GM23338 (cell line): ENCODE measurements around the gene NPIPB5. TPM values are rescaled to one million over a fixed set of nuclear protein-coding genes. Genes with fewer than 3 reads are reported as not detected.
"Not testable (repeated sequence)": the region's sequence is repeated elsewhere in the genome, so short reads cannot be mapped to it uniquely, and the experiment has no call there.

Experiments used
- ATAC-seq: fragments of 200-7000 bp; cut with Tn5 transposase; 3 replicates; pipeline ENCODE4 v1.9.1; 2020
- DNase-seq: peaks from one replicate; pipeline ENCODE4 v3.0.0-alpha.2; 2015; ENCODE audit warnings: low spot score
- H2AFZ ChIP-seq: fragments of 200-600 bp; sonication (generic); 2 replicates; pipeline ENCODE4 v1.8.0; 2016; ENCODE audit warnings: antibody characterized with exemption, mild to moderate bottlenecking, moderate library complexity
- H3F3A ChIP-seq: fragments of 200-600 bp; sonication (generic); replicated peaks from 2 replicates; pipeline ENCODE4 v1.8.0; 2017; ENCODE audit warnings: antibody characterized with exemption, mixed run types, low read depth
- H3K27ac ChIP-seq: fragments of 200-600 bp; sonication (generic); 2 replicates; pipeline ENCODE4 v1.6.1; 2016; ENCODE audit warnings: low read depth
- H3K27me3 ChIP-seq: fragments of 200-600 bp; sonication (generic); 2 replicates; pipeline ENCODE4 v1.8.0; 2016; ENCODE audit warnings: mild to moderate bottlenecking, mixed run types, moderate library complexity; ENCODE audit not compliant: insufficient read depth
- H3K36me3 ChIP-seq: fragments of 200-600 bp; sonication (generic); 2 replicates; pipeline ENCODE4 v1.8.0; 2016; ENCODE audit warnings: mild to moderate bottlenecking; ENCODE audit not compliant: insufficient read depth
- H3K4me1 ChIP-seq: fragments of 200-600 bp; sonication (generic); 2 replicates; pipeline ENCODE4 v1.8.0; 2016; ENCODE audit warnings: mild to moderate bottlenecking, moderate library complexity; ENCODE audit not compliant: insufficient read depth
- H3K4me2 ChIP-seq: fragments of 200-600 bp; sonication (generic); 2 replicates; pipeline ENCODE4 v1.7.1; 2017; ENCODE audit warnings: mixed run types
- H3K4me3 ChIP-seq: fragments of 200-600 bp; sonication (generic); 2 replicates; pipeline ENCODE4 v1.6.1; 2016; ENCODE audit warnings: mixed run types
- H3K79me2 ChIP-seq: fragments of 200-600 bp; sonication (generic); replicated peaks from 2 replicates; pipeline ENCODE4 v1.8.0; 2017; ENCODE audit warnings: mild to moderate bottlenecking; ENCODE audit not compliant: insufficient read depth
- H3K9me2 ChIP-seq: fragments of 200-600 bp; sonication (generic); 2 replicates; pipeline ENCODE4 v1.8.0; 2017; ENCODE audit not compliant: insufficient read depth
- H4K20me1 ChIP-seq: fragments of 200-600 bp; sonication (generic); replicated peaks from 2 replicates; pipeline ENCODE4 v1.8.0; 2017; ENCODE audit warnings: mild to moderate bottlenecking; ENCODE audit not compliant: insufficient read depth
- H3K27ac Mint-ChIP-seq: 2 replicates; pipeline ENCODE4 v1.8.0; 2020; ENCODE audit warnings: inconsistent platforms, mild to moderate bottlenecking, moderate library complexity, mixed read lengths
- H3K27me3 Mint-ChIP-seq: 3 replicates; pipeline ENCODE4 v1.8.0; 2022; ENCODE audit warnings: low read depth, mild to moderate bottlenecking, moderate library complexity, mixed read lengths, inconsistent platforms; ENCODE audit not compliant: insufficient read depth, poor library complexity
- H3K36me3 Mint-ChIP-seq: 3 replicates; pipeline ENCODE4 v1.8.0; 2021; ENCODE audit warnings: low read depth, mild to moderate bottlenecking, inconsistent platforms, moderate library complexity, mixed read lengths
- H3K4me1 Mint-ChIP-seq: 3 replicates; pipeline ENCODE4 v1.8.0; 2020; ENCODE audit warnings: mild to moderate bottlenecking, inconsistent platforms, mixed read lengths
- H3K4me3 Mint-ChIP-seq: 3 replicates; pipeline ENCODE4 v1.8.0; 2021; ENCODE audit warnings: moderate library complexity, mild to moderate bottlenecking, inconsistent platforms, mixed read lengths
- H3K9me3 Mint-ChIP-seq: 3 replicates; pipeline ENCODE4 v1.8.0; 2020; ENCODE audit warnings: moderate library complexity, mild to moderate bottlenecking, inconsistent platforms, mixed read lengths
- polyA plus RNA-seq: library from polyadenylated mRNA; unstranded; fragments of >200 nt; fragmentation: Nextera tagmentation; extraction: Ambion mirVana; gene quantifications from 2 replicates; pipeline ENCODE4 v1.2.1, GENCODE V29; 2016
- small RNA-seq: library from RNA; depleted of rRNA; stranded (forward); fragments of <200 nt; gene quantifications from one replicate; pipeline ENCODE3, GENCODE V24; 2014; ENCODE audit warnings: low replicate concordance
- total RNA-seq: library from RNA; depleted of rRNA; stranded (reverse); fragments of >200 nt; shearing (Covaris generic); gene quantifications from 2 replicates; pipeline ENCODE4 v1.2.3, GENCODE V29; 2014; rRNA removed

Gene NPIPB5
- total and polyA plus RNA-seq, 2 experiments from 2014 or later, result 144 to 271 TPM

DNA sequence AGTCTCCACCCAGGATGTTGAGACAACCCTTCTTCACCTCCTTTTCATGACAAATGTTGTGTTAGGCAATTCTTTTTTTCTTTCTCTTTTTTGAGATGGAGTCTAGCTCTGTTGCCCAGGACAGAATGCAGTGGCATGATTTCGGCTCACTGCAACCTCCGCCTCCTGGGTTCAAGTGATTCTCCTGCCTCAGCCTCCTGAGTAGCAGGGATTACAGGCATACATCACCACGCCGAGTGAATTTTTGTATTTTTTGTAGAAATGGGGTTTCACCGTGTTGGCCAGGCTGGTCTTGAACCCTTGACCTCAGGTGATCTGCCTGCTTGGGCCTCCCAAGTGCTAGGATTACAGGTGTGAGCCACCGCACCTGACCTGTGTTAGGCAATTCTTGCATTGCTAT is 39.2 kb downstream of the NPIPB5 start:
- not testable (repeated sequence) for DNase-seq, H3F3A ChIP-seq, H3K4me1 Mint-ChIP-seq, H3K27me3 ChIP-seq, H3K79me2 ChIP-seq, H3K36me3 Mint-ChIP-seq, H3K27me3 Mint-ChIP-seq, H4K20me1 ChIP-seq, H3K36me3 ChIP-seq, H3K4me3 ChIP-seq, H3K4me2 ChIP-seq, ATAC-seq, H2AFZ ChIP-seq, H3K27ac ChIP-seq, H3K4me3 Mint-ChIP-seq, H3K9me2 ChIP-seq, H3K4me1 ChIP-seq, H3K9me3 Mint-ChIP-seq, H3K27ac Mint-ChIP-seq

DNA sequence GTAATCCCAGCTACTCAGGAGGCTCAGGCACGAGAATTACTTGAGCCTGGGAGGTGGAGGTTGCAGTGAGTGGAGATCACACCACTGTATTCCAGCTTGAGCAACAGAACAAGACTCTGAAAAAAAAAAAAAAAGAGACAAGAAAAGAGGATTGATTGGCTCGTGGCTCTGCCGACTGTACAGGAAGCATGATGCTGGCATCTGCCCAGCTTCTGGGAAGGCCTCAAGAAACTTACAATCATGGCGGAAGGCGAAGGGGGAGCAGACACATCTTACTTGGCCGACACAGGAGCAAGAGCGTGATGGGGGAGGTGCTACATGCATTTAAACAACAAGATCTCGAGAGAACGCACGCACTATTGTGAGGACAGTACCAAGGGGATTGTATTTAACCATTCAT is 40.5 kb downstream of the NPIPB5 start:
- H3K4me1 ChIP-seq, ATAC-seq, H3K9me3 Mint-ChIP-seq, H3K27ac Mint-ChIP-seq, H3K4me3 ChIP-seq, H3K4me3 Mint-ChIP-seq, H3K79me2 ChIP-seq, H3K4me1 Mint-ChIP-seq, H3K36me3 Mint-ChIP-seq, H3F3A ChIP-seq, H3K27me3 Mint-ChIP-seq, H3K27ac ChIP-seq, H3K36me3 ChIP-seq, H3K9me2 ChIP-seq, H3K27me3 ChIP-seq, H3K4me2 ChIP-seq, H4K20me1 ChIP-seq, DNase-seq, H2AFZ ChIP-seq: not testable (repeated sequence)

DNA sequence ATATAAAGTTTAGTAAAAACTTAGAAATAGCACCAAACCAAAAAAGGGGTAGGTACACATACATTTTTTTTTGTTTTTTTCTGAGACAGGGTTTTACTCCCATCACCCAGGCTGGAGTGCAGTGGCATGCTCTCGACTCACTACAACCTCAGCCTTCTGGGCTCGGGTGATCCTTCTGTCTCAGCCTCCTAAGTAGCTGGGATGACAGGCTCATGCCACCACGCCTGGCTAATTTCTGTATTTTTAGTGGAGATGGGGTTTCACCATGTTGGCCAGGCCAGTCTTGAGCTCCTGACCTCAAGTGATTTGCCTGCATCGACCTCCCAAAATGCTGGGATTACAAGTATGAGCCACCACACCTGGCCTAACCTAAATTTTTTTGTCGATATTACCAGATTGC is 41.0 kb downstream of the NPIPB5 start:
- H3K4me1 ChIP-seq, H3K27me3 Mint-ChIP-seq, H3K4me1 Mint-ChIP-seq, H3F3A ChIP-seq, DNase-seq, H3K27ac Mint-ChIP-seq, H3K9me3 Mint-ChIP-seq, H2AFZ ChIP-seq, H3K9me2 ChIP-seq, H4K20me1 ChIP-seq, H3K4me2 ChIP-seq, H3K36me3 ChIP-seq, H3K4me3 ChIP-seq, H3K4me3 Mint-ChIP-seq, H3K27ac ChIP-seq, H3K79me2 ChIP-seq, H3K27me3 ChIP-seq, ATAC-seq, H3K36me3 Mint-ChIP-seq: not testable (repeated sequence)

DNA sequence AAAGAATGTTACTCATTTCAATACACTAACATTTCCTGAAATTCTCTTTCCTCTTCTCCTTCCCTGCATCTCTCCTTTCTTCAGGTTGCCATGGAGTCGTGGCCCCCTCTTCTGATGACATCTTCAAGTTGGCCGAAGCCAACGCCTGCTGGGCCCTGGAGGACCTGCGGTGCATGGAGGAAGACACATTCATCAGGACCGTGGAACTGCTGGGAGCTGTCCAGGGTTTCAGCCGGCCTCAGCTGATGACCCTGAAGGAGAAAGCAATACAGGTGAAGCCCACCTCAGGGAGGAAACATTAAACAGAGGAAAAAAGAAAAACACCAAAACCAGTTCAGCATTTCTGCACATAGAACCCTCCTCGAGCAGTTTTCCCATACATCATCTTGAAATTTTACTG is 46.1 kb downstream of the NPIPB5 start:
- DNase-seq, H3K4me3 Mint-ChIP-seq, H3F3A ChIP-seq, H3K4me2 ChIP-seq, H2AFZ ChIP-seq, H3K9me2 ChIP-seq, H3K27ac ChIP-seq, H3K27me3 ChIP-seq, H4K20me1 ChIP-seq, H3K4me3 ChIP-seq, H3K36me3 Mint-ChIP-seq, H3K79me2 ChIP-seq, H3K27ac Mint-ChIP-seq, H3K4me1 Mint-ChIP-seq, H3K36me3 ChIP-seq, H3K9me3 Mint-ChIP-seq, H3K27me3 Mint-ChIP-seq, H3K4me1 ChIP-seq: not testable (repeated sequence)
- ATAC-seq, result peak; percentile 96

Small RNAs within 50 kb of the gene (small RNA-seq; reads per million reads assigned to genes)
- gene AC106788.1, result not detected

Other genes with a start within 250 kb of the NPIPB5 start
- 109 and 141 TPM in 2 replicates for gene POLR3E, start 213.5 kb upstream of the NPIPB5 start, total RNA-seq
- 62.7 and 64.4 TPM in 2 replicates for gene POLR3E, start 213.5 kb upstream of the NPIPB5 start, polyA plus RNA-seq
- gene CDR2, start 136.3 kb upstream of the NPIPB5 start, total RNA-seq, result 39.3 and 43.7 TPM in 2 replicates
- gene CDR2, start 136.3 kb upstream of the NPIPB5 start, polyA plus RNA-seq, result 13.0 and 17.7 TPM in 2 replicates